ENCODE results near the gene CDKN2B-AS1. TPM values are rescaled to one million over a fixed set of nuclear protein-coding genes. Genes with fewer than 3 reads are reported as not detected.
A peak's percentile ranks its signal among the peaks of the same experiment; 100 is the strongest.

Gene CDKN2B-AS1
- total RNA-seq, 1 donor: 12.9 TPM

- no peak overlapping the region for H3K4me3 ChIP-seq (ENCODE audit: low read depth, low read length)
- no peak for TF ChIP-seq CTCF (IDR thresholded peaks at IDR 0.05; ENCODE audit: insufficient read depth, low read length)
- no peak for DNase-seq (ENCODE audit: low read depth)
Observed at GRCh38 chr9:22043928-22044327, 49.3 kb downstream of the CDKN2B-AS1 start.

- no peak for TF ChIP-seq CTCF (IDR thresholded peaks at IDR 0.05; ENCODE audit: insufficient read depth, low read length)
- H3K4me3 ChIP-seq (ENCODE audit: low read depth, low read length): no peak overlapping the region
Observed at GRCh38 chr9:22044583-22044982, 50.0 kb downstream of the CDKN2B-AS1 start.

GRCh38 chr9:22045423-22045822 is 50.8 kb downstream of the CDKN2B-AS1 start:
- no peak overlapping the region for H3K4me3 ChIP-seq (ENCODE audit: low read depth, low read length)
- TF ChIP-seq CTCF (IDR thresholded peaks at IDR 0.05; ENCODE audit: insufficient read depth, low read length): no peak
- DNase-seq (ENCODE audit: low read depth): no peak

More at GRCh38 chr9:22044583-22044982, 50.0 kb downstream of the CDKN2B-AS1 start:
- peak; percentile 90 for DNase-seq (ENCODE audit: low read depth)

GRCh38 chr9:22046243-22046885 is 51.8 kb downstream of the CDKN2B-AS1 start:
- no peak overlapping the region for H3K4me3 ChIP-seq (ENCODE audit: low read depth, low read length)
- no peak for DNase-seq (ENCODE audit: low read depth)
- TF ChIP-seq CTCF (IDR thresholded peaks at IDR 0.05; ENCODE audit: insufficient read depth, low read length): no peak

- H3K4me3 ChIP-seq (ENCODE audit: low read depth, low read length): no peak overlapping the region
- no peak for TF ChIP-seq CTCF (IDR thresholded peaks at IDR 0.05; ENCODE audit: insufficient read depth, low read length)
- DNase-seq (ENCODE audit: low read depth): no peak
Observed at GRCh38 chr9:22047596-22047995, 53.0 kb downstream of the CDKN2B-AS1 start.

GRCh38 chr9:22049411-22049810 is 54.8 kb downstream of the CDKN2B-AS1 start:
- peak; percentile 59 for DNase-seq (ENCODE audit: low read depth)
- TF ChIP-seq CTCF (IDR thresholded peaks at IDR 0.05; ENCODE audit: insufficient read depth, low read length): no peak
- no peak overlapping the region for H3K4me3 ChIP-seq (ENCODE audit: low read depth, low read length)

GRCh38 chr9:22050924-22051323 is 56.3 kb downstream of the CDKN2B-AS1 start:
- H3K4me3 ChIP-seq (ENCODE audit: low read depth, low read length): no peak overlapping the region
- no peak for DNase-seq (ENCODE audit: low read depth)
- no peak for TF ChIP-seq CTCF (IDR thresholded peaks at IDR 0.05; ENCODE audit: insufficient read depth, low read length)

Data from fibroblast of the aortic adventitia (primary cell).